SK-N-SH treated with all-trans-retinoic acid at 6 μM for 48 hours (cell line): ENCODE data around the gene SALL1.

ENCODE experiments used
- ATAC-seq: fragments of 200-7000 bp; cut with Tn5 transposase; 3 replicates; pipeline ENCODE4 v1.9.1; 2020; ENCODE audit warnings: mild to moderate bottlenecking, moderate library complexity
- CREB5 ChIP-seq: fragments of 250-450 bp; sonication (Bioruptor Pico); IDR thresholded peaks from 2 replicates; pipeline ENCODE4 v1.5.1; 2020; ENCODE audit warnings: low read depth, mild to moderate bottlenecking, moderate library complexity
- CSDC2 ChIP-seq: fragments of 250-450 bp; sonication (Bioruptor Pico); IDR thresholded peaks from 2 replicates; pipeline ENCODE4 v1.5.0; 2020; ENCODE audit warnings: mild to moderate bottlenecking, moderate library complexity
- ESRRG ChIP-seq: fragments of 250-450 bp; sonication (Bioruptor Pico); IDR thresholded peaks from 2 replicates; pipeline ENCODE4 v1.6.1; 2021; ENCODE audit warnings: mild to moderate bottlenecking
- GLIS3 ChIP-seq: fragments of 250-450 bp; sonication (Bioruptor Pico); IDR thresholded peaks from 2 replicates; pipeline ENCODE4 v1.5.0; 2020; ENCODE audit warnings: mild to moderate bottlenecking, moderate library complexity
- ISL1 ChIP-seq: fragments of 250-450 bp; sonication (Bioruptor Pico); IDR thresholded peaks from 2 replicates; pipeline ENCODE4 v2.1.2; 2022; ENCODE audit warnings: mild to moderate bottlenecking, moderate library complexity
- OSR1 ChIP-seq: fragments of 250-450 bp; sonication (Bioruptor Pico); IDR thresholded peaks from 2 replicates; pipeline ENCODE4 v1.8.0; 2022; ENCODE audit warnings: moderate library complexity, mild to moderate bottlenecking, inconsistent platforms
- PATZ1 ChIP-seq: fragments of 250-450 bp; sonication (Bioruptor Pico); IDR thresholded peaks from 2 replicates; pipeline ENCODE4 v1.8.0; 2020; ENCODE audit warnings: mild to moderate bottlenecking, moderate library complexity, borderline replicate concordance
- POU6F1 ChIP-seq: fragments of 250-450 bp; sonication (Bioruptor Pico); IDR thresholded peaks from 2 replicates; pipeline ENCODE4 v1.8.0; 2021; ENCODE audit warnings: low read depth, mild to moderate bottlenecking, moderate library complexity, borderline replicate concordance
- PPARA ChIP-seq: fragments of 250-450 bp; sonication (Bioruptor Pico); IDR thresholded peaks from 2 replicates; pipeline ENCODE4 v1.5.0; 2020; ENCODE audit warnings: mild to moderate bottlenecking, borderline replicate concordance
- RARB ChIP-seq: fragments of 250-450 bp; sonication (Bioruptor Pico); IDR thresholded peaks from 2 replicates; pipeline ENCODE4 v1.8.0; 2021; ENCODE audit warnings: mild to moderate bottlenecking, moderate library complexity
- SNAI2 ChIP-seq: fragments of 250-450 bp; sonication (Bioruptor Pico); IDR thresholded peaks from 2 replicates; pipeline ENCODE4 v1.5.0; 2020; ENCODE audit warnings: mild to moderate bottlenecking, moderate library complexity
- TOX ChIP-seq: fragments of 250-450 bp; sonication (Bioruptor Pico); IDR thresholded peaks from 2 replicates; pipeline ENCODE4 v1.8.0; 2021; ENCODE audit warnings: mild to moderate bottlenecking, moderate library complexity, borderline replicate concordance
- TSHZ2 ChIP-seq: fragments of 250-450 bp; sonication (Bioruptor Pico); IDR thresholded peaks from 2 replicates; pipeline ENCODE4 v1.5.0; 2020; ENCODE audit warnings: mild to moderate bottlenecking, moderate library complexity
- ZFP3 ChIP-seq: fragments of 250-450 bp; sonication (Bioruptor Pico); IDR thresholded peaks from 2 replicates; pipeline ENCODE4 v1.5.0; 2020; ENCODE audit warnings: mild to moderate bottlenecking, moderate library complexity
- ZFP30 ChIP-seq: fragments of 450-650 bp; formaldehyde crosslinking; IDR thresholded peaks from 2 replicates; pipeline ENCODE4 v1.5.0; 2022; ENCODE audit warnings: mild to moderate bottlenecking, moderate library complexity
- ZNF565 ChIP-seq: fragments of 450-650 bp; formaldehyde crosslinking; conservative IDR thresholded peaks from 2 replicates; pipeline ENCODE4 v1.5.0; 2020; ENCODE audit warnings: low read depth, mild to moderate bottlenecking, moderate library complexity
- ZNF70 ChIP-seq: fragments of 450-650 bp; formaldehyde crosslinking; IDR thresholded peaks from 2 replicates; pipeline ENCODE4 v1.5.0; 2020; ENCODE audit warnings: mild to moderate bottlenecking, moderate library complexity
- ZNF8 ChIP-seq: fragments of 450-650 bp; formaldehyde crosslinking; IDR thresholded peaks from 2 replicates; pipeline ENCODE4 v1.5.0; 2020; ENCODE audit warnings: mild to moderate bottlenecking, moderate library complexity
- TF ChIP-seq, protein P1 (sequence below): fragments of 250-450 bp; sonication (Bioruptor Pico); IDR thresholded peaks from 2 replicates; pipeline ENCODE4 v1.5.1; 2021; ENCODE audit warnings: mild to moderate bottlenecking, moderate library complexity

Gene SALL1

DNA sequence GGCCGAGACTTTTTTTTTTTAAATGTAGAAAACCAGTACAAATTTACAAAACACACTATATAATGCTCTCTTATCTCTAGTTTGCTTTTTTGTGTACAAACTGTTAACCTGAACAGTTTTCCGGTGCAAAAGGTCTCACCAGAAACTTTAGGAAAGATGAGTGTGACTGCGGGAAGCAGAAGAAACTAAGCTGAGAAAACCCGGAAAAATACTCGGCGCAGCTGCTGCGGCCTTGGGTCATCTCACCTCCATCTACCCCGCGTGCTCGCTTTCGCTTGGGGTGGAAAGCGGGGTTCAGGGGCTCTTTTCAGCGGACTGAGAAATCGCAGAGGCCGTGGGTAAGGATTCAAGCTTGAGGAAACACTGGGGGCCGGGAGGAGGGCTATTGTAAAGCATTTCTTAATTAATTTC, 1.8 kb downstream of the SALL1 start (continued):
- TF ChIP-seq PATZ1 (CRISPR knock-in tag) (no peak), CSDC2 (CRISPR knock-in tag) (no peak), PPARA (CRISPR knock-in tag) (no peak), ZNF565 (CRISPR knock-in tag) (no peak), OSR1 (no peak)

DNA sequence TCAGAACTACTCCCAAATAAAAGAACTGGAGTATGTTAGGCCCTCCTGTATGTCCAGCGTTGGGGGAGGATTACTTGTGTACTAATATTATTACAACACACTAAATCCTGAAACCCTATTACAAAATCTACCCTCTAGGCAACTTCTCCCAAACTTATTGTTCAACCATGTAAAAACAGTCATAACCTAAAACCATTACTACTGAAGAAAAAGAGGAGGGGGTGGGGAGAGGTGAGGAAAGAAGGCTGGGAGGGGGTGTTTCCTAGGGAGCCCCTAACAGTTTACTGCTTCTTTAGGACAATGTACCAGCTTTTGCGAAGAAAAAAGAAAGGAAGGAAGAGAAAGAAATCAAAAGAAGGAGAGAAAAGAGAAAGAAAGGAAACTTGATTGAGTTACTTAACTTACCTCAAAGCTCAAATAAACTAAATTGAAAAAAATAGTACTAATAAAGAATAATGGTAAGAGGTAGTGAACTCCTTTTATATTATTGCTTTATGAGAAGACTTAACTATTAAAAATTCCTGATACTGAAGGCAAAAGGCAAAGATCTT, 2.3 kb downstream of the SALL1 start:
- TF ChIP-seq ZNF8 (CRISPR knock-in tag), result no peak
- TF ChIP-seq ZFP3 (CRISPR knock-in tag), result no peak
- TF ChIP-seq ESRRG, result no peak
- no peak for TF ChIP-seq ISL1
- TF ChIP-seq GLIS3 (CRISPR knock-in tag), result no peak
- TF ChIP-seq SNAI2, result no peak
- no peak for TF ChIP-seq ZFP30
- no peak for TF ChIP-seq RARB (CRISPR knock-in tag)
- TF ChIP-seq ZNF70 (CRISPR knock-in tag), result no peak
- TF ChIP-seq ZNF565 (CRISPR knock-in tag), result no peak

GRCh38 chr16:51147776-51148677, 3.0 kb downstream of the SALL1 start:
- no peak for ATAC-seq
- TF ChIP-seq OSR1 (no peak), CREB5 (CRISPR knock-in tag) (no peak), ZNF565 (CRISPR knock-in tag) (no peak), CSDC2 (CRISPR knock-in tag) (no peak), ZFP30 (no peak), ESRRG (no peak), POU6F1 (CRISPR knock-in tag) (no peak), SNAI2 (no peak), TSHZ2 (CRISPR knock-in tag) (no peak), ZFP3 (CRISPR knock-in tag) (no peak)

More for the DNA sequence above, 2.3 kb downstream of the SALL1 start:
- no peak for ATAC-seq

- no peak for ATAC-seq
- TF ChIP-seq ZFP30 (no peak), PATZ1 (CRISPR knock-in tag) (no peak), TSHZ2 (CRISPR knock-in tag) (no peak), TOX (CRISPR knock-in tag) (no peak), ZNF8 (CRISPR knock-in tag) (no peak), ZFP3 (CRISPR knock-in tag) (no peak), ZNF70 (CRISPR knock-in tag) (no peak), OSR1 (no peak), ESRRG (no peak)
- TF ChIP-seq, protein P1, sequence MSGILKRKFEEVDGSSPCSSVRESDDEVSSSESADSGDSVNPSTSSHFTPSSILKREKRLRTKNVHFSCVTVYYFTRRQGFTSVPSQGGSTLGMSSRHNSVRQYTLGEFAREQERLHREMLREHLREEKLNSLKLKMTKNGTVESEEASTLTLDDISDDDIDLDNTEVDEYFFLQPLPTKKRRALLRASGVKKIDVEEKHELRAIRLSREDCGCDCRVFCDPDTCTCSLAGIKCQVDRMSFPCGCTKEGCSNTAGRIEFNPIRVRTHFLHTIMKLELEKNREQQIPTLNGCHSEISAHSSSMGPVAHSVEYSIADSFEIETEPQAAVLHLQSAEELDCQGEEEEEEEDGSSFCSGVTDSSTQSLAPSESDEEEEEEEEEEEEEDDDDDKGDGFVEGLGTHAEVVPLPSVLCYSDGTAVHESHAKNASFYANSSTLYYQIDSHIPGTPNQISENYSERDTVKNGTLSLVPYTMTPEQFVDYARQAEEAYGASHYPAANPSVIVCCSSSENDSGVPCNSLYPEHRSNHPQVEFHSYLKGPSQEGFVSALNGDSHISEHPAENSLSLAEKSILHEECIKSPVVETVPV (CRISPR knock-in tag), result no peak
Observed at GRCh38 chr16:51146256-51146924, 4.7 kb downstream of the SALL1 start.
